ENCODE data around the gene METRNL.

- TF ChIP-seq, protein P1, sequence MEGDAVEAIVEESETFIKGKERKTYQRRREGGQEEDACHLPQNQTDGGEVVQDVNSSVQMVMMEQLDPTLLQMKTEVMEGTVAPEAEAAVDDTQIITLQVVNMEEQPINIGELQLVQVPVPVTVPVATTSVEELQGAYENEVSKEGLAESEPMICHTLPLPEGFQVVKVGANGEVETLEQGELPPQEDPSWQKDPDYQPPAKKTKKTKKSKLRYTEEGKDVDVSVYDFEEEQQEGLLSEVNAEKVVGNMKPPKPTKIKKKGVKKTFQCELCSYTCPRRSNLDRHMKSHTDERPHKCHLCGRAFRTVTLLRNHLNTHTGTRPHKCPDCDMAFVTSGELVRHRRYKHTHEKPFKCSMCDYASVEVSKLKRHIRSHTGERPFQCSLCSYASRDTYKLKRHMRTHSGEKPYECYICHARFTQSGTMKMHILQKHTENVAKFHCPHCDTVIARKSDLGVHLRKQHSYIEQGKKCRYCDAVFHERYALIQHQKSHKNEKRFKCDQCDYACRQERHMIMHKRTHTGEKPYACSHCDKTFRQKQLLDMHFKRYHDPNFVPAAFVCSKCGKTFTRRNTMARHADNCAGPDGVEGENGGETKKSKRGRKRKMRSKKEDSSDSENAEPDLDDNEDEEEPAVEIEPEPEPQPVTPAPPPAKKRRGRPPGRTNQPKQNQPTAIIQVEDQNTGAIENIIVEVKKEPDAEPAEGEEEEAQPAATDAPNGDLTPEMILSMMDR (IDR thresholded peaks at IDR 0.05; ENCODE audit: borderline replicate concordance, extremely low read depth, low read length, poor library complexity, severe bottlenecking), result no peak
- TF ChIP-seq EZH2 (IDR thresholded peaks at IDR 0.05; ENCODE audit: borderline replicate concordance, low read depth, low read length, severe bottlenecking), result no peak
Measured at GRCh38 chr17:83113381-83113780, 34.0 kb downstream of the METRNL start.

Data from DND-41 (cell line).